Prostate gland (tissue), 2 donors: Measurements from ENCODE around the gene SSTR4. TPM values are rescaled to one million over a fixed set of nuclear protein-coding genes. Genes with fewer than 3 reads are reported as not detected.

ENCODE experiments used
- DNase-seq: peaks from one replicate; pipeline ENCODE4 v3.0.0-alpha.2; 2019; ENCODE audit warnings: low spot score
- H3K27ac ChIP-seq, 2 donors: fragments of 200-600 bp; sonication (generic); 2 replicates each; pipeline ENCODE4 v1.5.1; 2017 to 2019
- H3K27me3 ChIP-seq: fragments of 200-600 bp; sonication (generic); replicated peaks from 2 replicates; pipeline ENCODE4 v1.5.1; 2019; ENCODE audit not compliant: insufficient read depth
- H3K36me3 ChIP-seq, 2 donors: fragments of 200-600 bp; sonication (generic); 1 replicate in 1 of 2; 2 replicates in 1 of 2; pipeline versions ENCODE4 v1.5.1 to v1.8.1; 2017 to 2019
- H3K4me1 ChIP-seq: fragments of 200-600 bp; sonication (generic); replicated peaks from 2 replicates; pipeline ENCODE4 v1.5.1; 2019
- H3K4me3 ChIP-seq, 2 donors: fragments of 200-600 bp; sonication (generic); 2 replicates each; pipeline ENCODE4 v1.5.1; 2017 to 2019
- H3K9me3 ChIP-seq: fragments of 200-600 bp; sonication (generic); 2 replicates; pipeline ENCODE4 v1.5.1; 2017
- POLR2A ChIP-seq: fragments of 450-650 bp; IDR thresholded peaks from one replicate; pipeline ENCODE4 v1.6.1; 2016; ENCODE audit warnings: antibody characterized with exemption, mild to moderate bottlenecking
- POLR2AphosphoS5 ChIP-seq: sonication (generic); formaldehyde crosslinking; IDR thresholded peaks from one replicate; pipeline ENCODE4 v1.6.1; 2017; ENCODE audit warnings: antibody characterized with exemption
- WGBS: methylation state at CpG from one replicate; pipeline ENCODE4 v1.1.5; 2018; 5-methylcytosine and 5-hydroxymethylcytosine counted together
- intact Hi-C: fragments of 100-400 bp; cut with DNase I; formaldehyde crosslinking; loops from one replicate; pipeline ENCODE4 v1.14.2; 2022
- total RNA-seq, 2 donors: library from RNA; depleted of rRNA; stranded (reverse); fragments of >200 nt; gene quantifications; one replicate each; pipeline ENCODE4 v1.1.0, GENCODE V29; 2016
- TF ChIP-seq, protein P1 (sequence below), 4 experiments: fragments of 200-600 bp in 2 of 4; fragments of 450-650 bp in 2 of 4; sonication (generic) in 2 of 4; IDR thresholded peaks; 1 replicate in 3 of 4; 2 replicates in 1 of 4; pipeline ENCODE4 v1.5.1; 2016 to 2019; ENCODE audit warnings: antibody characterized with exemption in 4 of 4, mild to moderate bottlenecking in 2 of 4, moderate library complexity in 2 of 4

Gene SSTR4
- total RNA-seq, 2 donors from 2014 or later, result not detected

DNA sequence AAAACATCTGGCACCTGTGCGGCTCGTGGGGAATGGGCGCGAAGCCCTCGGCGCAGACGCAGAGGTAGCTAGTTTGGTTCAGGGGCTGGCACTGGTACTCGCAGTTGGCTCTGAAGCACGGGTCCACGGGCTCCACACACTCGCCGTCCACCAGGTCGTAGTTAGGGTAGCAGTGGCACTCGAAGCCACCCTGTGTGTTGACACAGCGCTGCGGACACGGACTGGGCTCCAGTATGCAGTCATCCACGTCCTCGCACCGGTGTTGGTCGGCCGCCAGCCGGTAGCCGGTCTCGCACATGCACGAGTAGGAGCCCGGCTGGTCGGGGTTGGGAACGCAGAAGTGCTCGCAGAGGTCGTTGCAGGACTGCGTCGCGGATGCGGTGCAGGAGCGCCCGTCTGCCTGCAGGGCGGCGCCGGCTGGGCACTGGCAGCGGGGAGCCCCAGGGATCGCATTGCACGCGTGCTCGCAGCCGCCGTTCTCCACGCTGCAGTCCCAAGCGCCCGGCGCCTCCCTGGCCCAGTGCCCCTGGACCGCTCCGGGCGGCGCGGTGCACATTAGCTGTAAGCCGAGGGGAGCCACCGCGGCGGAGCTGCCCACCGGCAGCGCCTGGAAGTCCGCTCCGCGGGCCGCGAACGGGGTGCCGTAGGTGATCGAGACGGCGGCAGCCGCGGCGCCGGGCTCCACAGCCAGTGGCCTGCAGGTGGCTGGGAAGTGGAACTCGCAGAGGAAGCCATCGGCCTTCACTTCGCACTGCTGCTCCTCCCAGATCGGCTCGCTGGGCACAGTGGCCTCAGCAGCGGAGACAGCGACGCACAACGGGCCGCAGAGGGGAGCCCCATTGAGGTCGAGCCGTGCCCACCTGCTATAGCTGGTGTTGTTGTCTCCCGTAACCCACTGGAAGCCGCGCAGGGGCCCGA lies 13.4 kb downstream of the SSTR4 start:
- H3K36me3 ChIP-seq, result no peaks in the 10 kb centered on the region
- H3K27me3 ChIP-seq, result peaks cover 7% of the 10 kb centered on the region
- H3K4me1 ChIP-seq, result no peaks in the 10 kb centered on the region
- H3K9me3 ChIP-seq, result no peaks in the 10 kb centered on the region
- H3K27ac ChIP-seq, result peak overlapping the region; percentile 12 to 27
- no peak for TF ChIP-seq POLR2AphosphoS5
- TF ChIP-seq, protein P1, sequence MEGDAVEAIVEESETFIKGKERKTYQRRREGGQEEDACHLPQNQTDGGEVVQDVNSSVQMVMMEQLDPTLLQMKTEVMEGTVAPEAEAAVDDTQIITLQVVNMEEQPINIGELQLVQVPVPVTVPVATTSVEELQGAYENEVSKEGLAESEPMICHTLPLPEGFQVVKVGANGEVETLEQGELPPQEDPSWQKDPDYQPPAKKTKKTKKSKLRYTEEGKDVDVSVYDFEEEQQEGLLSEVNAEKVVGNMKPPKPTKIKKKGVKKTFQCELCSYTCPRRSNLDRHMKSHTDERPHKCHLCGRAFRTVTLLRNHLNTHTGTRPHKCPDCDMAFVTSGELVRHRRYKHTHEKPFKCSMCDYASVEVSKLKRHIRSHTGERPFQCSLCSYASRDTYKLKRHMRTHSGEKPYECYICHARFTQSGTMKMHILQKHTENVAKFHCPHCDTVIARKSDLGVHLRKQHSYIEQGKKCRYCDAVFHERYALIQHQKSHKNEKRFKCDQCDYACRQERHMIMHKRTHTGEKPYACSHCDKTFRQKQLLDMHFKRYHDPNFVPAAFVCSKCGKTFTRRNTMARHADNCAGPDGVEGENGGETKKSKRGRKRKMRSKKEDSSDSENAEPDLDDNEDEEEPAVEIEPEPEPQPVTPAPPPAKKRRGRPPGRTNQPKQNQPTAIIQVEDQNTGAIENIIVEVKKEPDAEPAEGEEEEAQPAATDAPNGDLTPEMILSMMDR (IDR thresholded peaks at IDR 0.05), result peak in 2 of 4 experiments; percentile 23 to 62
- TF ChIP-seq POLR2A, result no peak
- peak; percentile 17 for DNase-seq
- intact Hi-C loops, result no loop called here
- H3K4me3 ChIP-seq, result peak overlapping the region; percentile 24 to 28
- WGBS, result 2% methylated on average over 49 of the region's 92 CpGs

DNA sequence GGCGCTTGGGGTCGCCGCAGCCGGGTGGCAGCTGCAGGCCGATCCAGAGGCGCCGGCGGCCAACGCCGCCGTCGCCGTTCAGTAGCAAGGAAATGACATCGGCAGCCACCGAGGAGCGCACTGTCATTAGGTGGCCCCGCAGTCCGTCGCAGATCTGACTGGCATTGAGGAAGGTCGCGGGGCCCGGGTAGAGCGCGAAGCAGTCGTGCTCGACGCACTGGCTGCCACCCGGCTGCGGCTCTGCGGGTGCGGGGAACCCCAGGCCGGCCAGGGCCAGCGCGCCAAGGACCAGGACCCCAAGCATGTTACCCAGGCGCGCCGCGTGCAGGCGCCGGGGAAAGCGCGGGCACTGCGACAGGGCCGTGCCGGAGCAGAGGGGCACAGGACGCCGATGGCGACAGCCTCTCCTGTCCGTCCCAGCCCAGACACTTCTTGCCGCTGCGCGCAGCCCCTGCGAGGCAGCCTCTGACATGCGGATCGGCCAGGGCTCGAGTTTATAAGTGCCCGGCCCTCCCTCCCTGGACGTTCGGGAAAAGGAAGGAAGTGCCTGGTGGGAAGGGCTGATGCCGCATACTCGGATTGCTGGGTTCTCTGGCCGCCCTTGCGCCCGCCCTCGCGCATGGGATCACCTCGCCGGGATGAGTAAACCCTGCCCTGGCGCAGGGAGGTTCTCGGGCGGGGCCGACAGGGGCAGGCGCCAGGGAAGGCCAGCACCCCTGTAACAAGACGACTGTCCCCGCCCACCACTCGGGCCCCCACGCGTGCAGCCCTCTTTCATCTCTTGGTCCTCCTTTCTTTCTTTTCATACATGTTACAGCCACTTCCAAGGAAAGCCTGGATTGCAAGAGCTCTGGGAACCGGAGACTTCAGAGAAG lies 14.3 kb downstream of the SSTR4 start, which contains the start of gene THBD:
Gene THBD, minus strand, starts transcription at position 472 of the 875 bp plus-strand sequence. Its CDS starts 168 bp downstream, at position 304.
- H3K27ac ChIP-seq, result peak within 1 kb of the TSS; percentile 12 to 27
- no peaks in the 10 kb centered on the region for H3K9me3 ChIP-seq
- H3K4me1 ChIP-seq, result no peaks in the 10 kb centered on the region
- peaks cover 7% of the 10 kb centered on the region for H3K27me3 ChIP-seq
- no peaks in the 10 kb centered on the region for H3K36me3 ChIP-seq
- TF ChIP-seq POLR2A, result peak; percentile 44
- TF ChIP-seq, protein P1 (IDR thresholded peaks at IDR 0.05), result no peak
- 1% methylated on average over 45 of the region's 79 CpGs for WGBS
- DNase-seq, result peak; percentile 35
- peak within 1 kb of the TSS; percentile 24 to 28 for H3K4me3 ChIP-seq
- intact Hi-C loops, result loop anchor here (10.0 kb wide), 2 partner anchors 295 to 355 kb away; no protein-coding TSS in a partner anchor

DNA sequence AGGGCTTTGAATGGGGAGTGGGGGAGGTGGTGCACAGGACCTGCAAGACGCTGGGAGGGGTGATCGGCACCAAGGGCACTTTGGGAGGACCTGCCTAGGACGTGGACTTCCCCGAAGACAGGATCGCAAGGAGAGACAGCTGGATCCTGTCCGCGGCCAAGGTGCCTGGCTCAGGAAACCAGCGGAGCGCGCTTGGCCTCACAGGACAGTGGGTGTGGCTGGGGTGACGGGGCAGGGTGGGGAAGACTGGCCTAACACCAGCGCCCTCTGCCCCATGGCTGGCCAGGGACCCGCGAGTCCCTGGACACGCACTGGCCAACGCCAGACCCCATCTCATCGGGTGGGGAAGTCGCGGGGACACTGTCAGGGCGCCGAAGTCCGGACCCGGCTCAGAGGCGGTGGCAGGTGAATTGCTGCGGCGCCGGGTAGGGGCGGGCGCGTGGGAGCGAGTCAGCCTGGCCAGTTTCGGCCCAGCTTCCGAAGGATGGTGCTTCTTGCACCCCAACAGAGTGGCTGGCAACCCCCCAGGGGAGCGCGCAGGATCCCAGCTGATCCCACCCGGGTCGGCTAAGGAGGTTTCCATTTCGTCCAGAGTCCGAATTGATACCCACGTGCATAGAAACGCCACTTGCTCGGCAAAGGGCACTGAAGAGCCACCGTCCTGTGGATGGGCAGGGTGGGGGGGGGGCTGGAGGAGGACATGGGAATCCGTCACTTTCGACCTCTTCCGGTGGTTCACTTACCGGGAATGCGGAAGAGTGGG lies 15.1 kb downstream of the SSTR4 start:
- Histone ChIP-seq H3K36me3 (no peaks in the 10 kb centered on the region), H3K27me3 (peaks cover 7% of the 10 kb centered on the region), H3K4me1 (no peaks in the 10 kb centered on the region), H3K9me3 (no peaks in the 10 kb centered on the region), H3K4me3 (peak overlapping the region; percentile 24 to 28), H3K27ac (peak overlapping the region; percentile 8 to 27)
- 4% methylated on average over 29 of the region's 48 CpGs for WGBS
- intact Hi-C loops, result loop anchor here (10.0 kb wide), 2 partner anchors 295 to 355 kb away; no protein-coding TSS in a partner anchor
- no peak for DNase-seq
- TF ChIP-seq, protein P1 (IDR thresholded peaks at IDR 0.05), result no peak
- TF ChIP-seq POLR2A, result no peak
- TF ChIP-seq POLR2AphosphoS5, result no peak

DNA sequence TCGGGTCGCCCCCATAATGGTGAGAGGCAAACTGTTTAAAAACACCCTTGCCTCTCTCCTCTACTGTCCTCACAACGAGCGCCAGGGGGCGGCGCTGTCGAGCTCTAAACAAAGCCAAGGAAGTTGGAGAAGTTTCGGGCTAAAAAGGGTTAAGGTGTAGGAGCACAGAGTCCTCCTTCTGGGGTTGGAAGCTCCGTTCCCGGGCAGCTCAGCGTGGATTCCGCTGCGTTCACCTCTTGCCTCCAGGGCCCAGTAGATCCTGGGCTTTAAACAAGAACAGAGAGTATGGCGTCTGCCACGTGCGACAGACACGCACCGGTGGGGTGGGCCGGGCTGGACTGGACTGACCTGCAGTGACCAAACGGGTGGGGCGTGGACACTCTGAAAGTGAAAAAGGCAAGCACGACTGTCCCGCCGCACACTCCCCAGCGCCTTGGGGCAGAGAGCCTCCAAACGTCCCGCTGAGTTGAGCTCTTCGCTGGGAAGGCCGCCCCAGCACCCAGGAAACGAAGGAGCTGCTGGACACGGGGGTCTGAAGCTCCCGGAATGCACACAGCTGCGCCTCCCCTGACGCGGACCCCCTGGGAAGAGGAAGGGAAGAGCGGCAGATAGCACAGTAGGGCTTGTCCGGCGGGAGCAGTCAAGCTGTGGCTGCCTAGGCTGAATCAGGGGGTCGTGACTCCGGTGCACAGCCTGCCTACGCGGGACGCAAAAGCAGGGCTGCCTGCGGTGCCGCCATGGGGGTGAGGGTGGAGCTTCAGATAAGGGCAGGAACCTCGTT lies 15.9 kb downstream of the SSTR4 start:
- TF ChIP-seq, protein P1 (IDR thresholded peaks at IDR 0.05), result peak in 3 of 4 experiments; percentile 50 to 72 (median 52)
- no peak for TF ChIP-seq POLR2A
- Histone ChIP-seq H3K27me3 (peaks cover 7% of the 10 kb centered on the region), H3K9me3 (no peaks in the 10 kb centered on the region), H3K36me3 (no peaks in the 10 kb centered on the region), H3K27ac (peak overlapping the region in 1 of 2 donors; percentile 27), H3K4me3 (peak overlapping the region; percentile 24 to 28), H3K4me1 (no peaks in the 10 kb centered on the region)
- 22% methylated on average over 41 of the region's 46 CpGs for WGBS
- DNase-seq, result peak; percentile 52
- intact Hi-C loops, result loop anchor here (10.0 kb wide), 2 partner anchors 294 to 356 kb away; no protein-coding TSS in a partner anchor
